HEK293 (cell line): ENCODE results near the gene SLMAP.

ENCODE experiments used
- BCL11B ChIP-seq: fragments of 450-650 bp; formaldehyde crosslinking; IDR thresholded peaks from 2 replicates; pipeline ENCODE4 v1.5.1; 2016; ENCODE audit warnings: low read depth, missing biosample characterization, missing genetic modification characterization
- KLF8 ChIP-seq: fragments of 450-650 bp; formaldehyde crosslinking; IDR thresholded peaks from 2 replicates; pipeline ENCODE4 v1.5.1; 2016; ENCODE audit warnings: missing biosample characterization, missing genetic modification characterization
- REPIN1 ChIP-seq: fragments of 450-650 bp; formaldehyde crosslinking; IDR thresholded peaks from 2 replicates; pipeline ENCODE4 v1.5.1; 2017; ENCODE audit warnings: missing biosample characterization, missing genetic modification characterization, low read depth
- SALL2 ChIP-seq: fragments of 450-650 bp; formaldehyde crosslinking; IDR thresholded peaks from 2 replicates; pipeline ENCODE4 v1.5.0; 2017; ENCODE audit warnings: missing biosample characterization, mild to moderate bottlenecking, missing genetic modification characterization, borderline replicate concordance
- WT1 ChIP-seq: fragments of 450-650 bp; formaldehyde crosslinking; IDR thresholded peaks from 2 replicates; pipeline ENCODE4 v1.5.1; 2016; ENCODE audit warnings: missing biosample characterization, missing genetic modification characterization
- ZFP41 ChIP-seq: fragments of 450-650 bp; formaldehyde crosslinking; IDR thresholded peaks from 2 replicates; pipeline ENCODE4 v1.5.1; 2016; ENCODE audit warnings: missing biosample characterization, missing genetic modification characterization, borderline replicate concordance
- ZNF16 ChIP-seq: fragments of 450-650 bp; formaldehyde crosslinking; IDR thresholded peaks from 2 replicates; pipeline ENCODE4 v1.5.1; 2016; ENCODE audit warnings: low read depth, missing biosample characterization, missing genetic modification characterization
- ZNF19 ChIP-seq: fragments of 450-650 bp; formaldehyde crosslinking; IDR thresholded peaks from 2 replicates; pipeline ENCODE4; 2016; ENCODE audit warnings: missing biosample characterization, missing genetic modification characterization, low read depth
- ZNF266 ChIP-seq: fragments of 450-650 bp; formaldehyde crosslinking; IDR thresholded peaks from 2 replicates; pipeline ENCODE4 v1.5.1; 2016; ENCODE audit warnings: missing biosample characterization, missing genetic modification characterization, low read depth
- ZNF626 ChIP-seq: fragments of 450-650 bp; sonication (Bioruptor Pico); formaldehyde crosslinking; IDR thresholded peaks from 2 replicates; pipeline ENCODE4 v1.5.1; 2018; ENCODE audit warnings: missing biosample characterization, missing genetic modification characterization, inconsistent platforms
- ZNF664 ChIP-seq: fragments of 450-650 bp; formaldehyde crosslinking; IDR thresholded peaks from 2 replicates; pipeline ENCODE4 v1.5.1; 2016; ENCODE audit warnings: missing biosample characterization, missing genetic modification characterization
- ZNF701 ChIP-seq: fragments of 450-650 bp; formaldehyde crosslinking; IDR thresholded peaks from 2 replicates; pipeline ENCODE4 v1.5.1; 2016; ENCODE audit warnings: missing biosample characterization, missing genetic modification characterization
- TF ChIP-seq, protein P1 (sequence below): fragments of 450-650 bp; formaldehyde crosslinking; conservative IDR thresholded peaks from 2 replicates; pipeline ENCODE4 v1.5.1; 2016; ENCODE audit warnings: low read depth, missing biosample characterization, missing genetic modification characterization
- TF ChIP-seq, protein P2 (sequence below): fragments of 450-650 bp; formaldehyde crosslinking; IDR thresholded peaks from 2 replicates; pipeline ENCODE4 v1.5.1; 2017; ENCODE audit warnings: missing biosample characterization, missing genetic modification characterization
- TF ChIP-seq, protein P3 (sequence below): fragments of 450-650 bp; formaldehyde crosslinking; IDR thresholded peaks from 2 replicates; pipeline ENCODE4 v1.5.1; 2016; ENCODE audit warnings: missing biosample characterization, missing genetic modification characterization
- TF ChIP-seq, protein P4 (sequence below): fragments of 450-650 bp; formaldehyde crosslinking; IDR thresholded peaks from 2 replicates; pipeline ENCODE4 v1.5.1; 2017; ENCODE audit warnings: missing biosample characterization, missing genetic modification characterization
- TF ChIP-seq, protein P5 (sequence below): fragments of 450-650 bp; formaldehyde crosslinking; IDR thresholded peaks from 2 replicates; pipeline ENCODE4 v1.5.1; 2016; ENCODE audit warnings: missing biosample characterization, missing genetic modification characterization
- TF ChIP-seq, protein P6 (sequence below): fragments of 450-650 bp; formaldehyde crosslinking; IDR thresholded peaks from 2 replicates; pipeline ENCODE4 v1.5.1; 2016; ENCODE audit warnings: missing biosample characterization, missing genetic modification characterization, borderline replicate concordance

The SLMAP gene

DNA sequence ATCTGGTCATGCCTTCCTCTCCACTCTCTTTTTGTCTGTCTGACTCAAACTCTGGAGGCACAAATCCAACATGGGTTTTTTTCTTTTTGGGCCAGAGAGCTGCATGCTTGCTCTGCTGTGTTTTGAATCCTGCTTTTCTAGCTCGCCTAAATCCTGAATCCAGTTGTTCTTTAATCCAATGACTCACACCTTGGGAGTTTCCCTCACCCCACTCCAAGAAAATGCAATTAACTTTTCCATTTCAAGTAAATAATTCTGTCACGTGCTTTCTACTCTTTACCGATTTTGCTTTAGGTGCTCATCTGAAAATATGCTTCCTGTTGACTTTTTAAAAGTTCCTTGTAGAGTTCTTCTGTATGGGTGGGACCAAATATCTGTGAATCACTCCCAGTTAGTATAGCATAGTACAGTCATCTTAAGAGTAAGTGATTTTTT is 47.6 kb downstream of the SLMAP start (continued):
- no peak for TF ChIP-seq ZFP41 (tag by site-specific recombination)
- no peak for TF ChIP-seq REPIN1 (tag by site-specific recombination)
- TF ChIP-seq, protein P1, sequence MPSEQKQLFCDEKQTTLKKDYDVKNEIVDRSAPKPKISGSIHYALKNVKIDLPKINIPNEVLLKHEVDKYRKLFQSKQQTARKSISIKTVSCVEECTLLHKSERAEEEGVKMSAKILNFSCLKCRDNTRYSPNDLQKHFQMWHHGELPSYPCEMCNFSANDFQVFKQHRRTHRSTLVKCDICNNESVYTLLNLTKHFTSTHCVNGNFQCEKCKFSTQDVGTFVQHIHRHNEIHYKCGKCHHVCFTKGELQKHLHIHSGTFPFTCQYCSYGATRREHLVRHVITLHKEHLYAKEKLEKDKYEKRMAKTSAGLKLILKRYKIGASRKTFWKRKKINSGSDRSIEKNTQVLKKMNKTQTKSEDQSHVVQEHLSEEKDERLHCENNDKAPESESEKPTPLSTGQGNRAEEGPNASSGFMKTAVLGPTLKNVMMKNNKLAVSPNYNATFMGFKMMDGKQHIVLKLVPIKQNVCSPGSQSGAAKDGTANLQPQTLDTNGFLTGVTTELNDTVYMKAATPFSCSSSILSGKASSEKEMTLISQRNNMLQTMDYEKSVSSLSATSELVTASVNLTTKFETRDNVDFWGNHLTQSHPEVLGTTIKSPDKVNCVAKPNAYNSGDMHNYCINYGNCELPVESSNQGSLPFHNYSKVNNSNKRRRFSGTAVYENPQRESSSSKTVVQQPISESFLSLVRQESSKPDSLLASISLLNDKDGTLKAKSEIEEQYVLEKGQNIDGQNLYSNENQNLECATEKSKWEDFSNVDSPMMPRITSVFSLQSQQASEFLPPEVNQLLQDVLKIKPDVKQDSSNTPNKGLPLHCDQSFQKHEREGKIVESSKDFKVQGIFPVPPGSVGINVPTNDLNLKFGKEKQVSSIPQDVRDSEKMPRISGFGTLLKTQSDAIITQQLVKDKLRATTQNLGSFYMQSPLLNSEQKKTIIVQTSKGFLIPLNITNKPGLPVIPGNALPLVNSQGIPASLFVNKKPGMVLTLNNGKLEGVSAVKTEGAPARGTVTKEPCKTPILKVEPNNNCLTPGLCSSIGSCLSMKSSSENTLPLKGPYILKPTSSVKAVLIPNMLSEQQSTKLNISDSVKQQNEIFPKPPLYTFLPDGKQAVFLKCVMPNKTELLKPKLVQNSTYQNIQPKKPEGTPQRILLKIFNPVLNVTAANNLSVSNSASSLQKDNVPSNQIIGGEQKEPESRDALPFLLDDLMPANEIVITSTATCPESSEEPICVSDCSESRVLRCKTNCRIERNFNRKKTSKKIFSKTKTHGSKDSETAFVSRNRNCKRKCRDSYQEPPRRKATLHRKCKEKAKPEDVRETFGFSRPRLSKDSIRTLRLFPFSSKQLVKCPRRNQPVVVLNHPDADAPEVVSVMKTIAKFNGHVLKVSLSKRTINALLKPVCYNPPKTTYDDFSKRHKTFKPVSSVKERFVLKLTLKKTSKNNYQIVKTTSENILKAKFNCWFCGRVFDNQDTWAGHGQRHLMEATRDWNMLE (tag by site-specific recombination), result 0 out of 2 replicates have a peak, but pooled peaks have one; percentile 28
- TF ChIP-seq, protein P2, sequence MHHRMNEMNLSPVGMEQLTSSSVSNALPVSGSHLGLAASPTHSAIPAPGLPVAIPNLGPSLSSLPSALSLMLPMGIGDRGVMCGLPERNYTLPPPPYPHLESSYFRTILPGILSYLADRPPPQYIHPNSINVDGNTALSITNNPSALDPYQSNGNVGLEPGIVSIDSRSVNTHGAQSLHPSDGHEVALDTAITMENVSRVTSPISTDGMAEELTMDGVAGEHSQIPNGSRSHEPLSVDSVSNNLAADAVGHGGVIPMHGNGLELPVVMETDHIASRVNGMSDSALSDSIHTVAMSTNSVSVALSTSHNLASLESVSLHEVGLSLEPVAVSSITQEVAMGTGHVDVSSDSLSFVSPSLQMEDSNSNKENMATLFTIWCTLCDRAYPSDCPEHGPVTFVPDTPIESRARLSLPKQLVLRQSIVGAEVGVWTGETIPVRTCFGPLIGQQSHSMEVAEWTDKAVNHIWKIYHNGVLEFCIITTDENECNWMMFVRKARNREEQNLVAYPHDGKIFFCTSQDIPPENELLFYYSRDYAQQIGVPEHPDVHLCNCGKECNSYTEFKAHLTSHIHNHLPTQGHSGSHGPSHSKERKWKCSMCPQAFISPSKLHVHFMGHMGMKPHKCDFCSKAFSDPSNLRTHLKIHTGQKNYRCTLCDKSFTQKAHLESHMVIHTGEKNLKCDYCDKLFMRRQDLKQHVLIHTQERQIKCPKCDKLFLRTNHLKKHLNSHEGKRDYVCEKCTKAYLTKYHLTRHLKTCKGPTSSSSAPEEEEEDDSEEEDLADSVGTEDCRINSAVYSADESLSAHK (tag by site-specific recombination), result peak; percentile 91
- TF ChIP-seq ZNF626 (tag by site-specific recombination), result no peak
- TF ChIP-seq WT1 (tag by site-specific recombination), result peak; percentile 91
- no peak for TF ChIP-seq ZNF664
- TF ChIP-seq ZNF16 (tag by site-specific recombination), result no peak
- TF ChIP-seq, protein P3, sequence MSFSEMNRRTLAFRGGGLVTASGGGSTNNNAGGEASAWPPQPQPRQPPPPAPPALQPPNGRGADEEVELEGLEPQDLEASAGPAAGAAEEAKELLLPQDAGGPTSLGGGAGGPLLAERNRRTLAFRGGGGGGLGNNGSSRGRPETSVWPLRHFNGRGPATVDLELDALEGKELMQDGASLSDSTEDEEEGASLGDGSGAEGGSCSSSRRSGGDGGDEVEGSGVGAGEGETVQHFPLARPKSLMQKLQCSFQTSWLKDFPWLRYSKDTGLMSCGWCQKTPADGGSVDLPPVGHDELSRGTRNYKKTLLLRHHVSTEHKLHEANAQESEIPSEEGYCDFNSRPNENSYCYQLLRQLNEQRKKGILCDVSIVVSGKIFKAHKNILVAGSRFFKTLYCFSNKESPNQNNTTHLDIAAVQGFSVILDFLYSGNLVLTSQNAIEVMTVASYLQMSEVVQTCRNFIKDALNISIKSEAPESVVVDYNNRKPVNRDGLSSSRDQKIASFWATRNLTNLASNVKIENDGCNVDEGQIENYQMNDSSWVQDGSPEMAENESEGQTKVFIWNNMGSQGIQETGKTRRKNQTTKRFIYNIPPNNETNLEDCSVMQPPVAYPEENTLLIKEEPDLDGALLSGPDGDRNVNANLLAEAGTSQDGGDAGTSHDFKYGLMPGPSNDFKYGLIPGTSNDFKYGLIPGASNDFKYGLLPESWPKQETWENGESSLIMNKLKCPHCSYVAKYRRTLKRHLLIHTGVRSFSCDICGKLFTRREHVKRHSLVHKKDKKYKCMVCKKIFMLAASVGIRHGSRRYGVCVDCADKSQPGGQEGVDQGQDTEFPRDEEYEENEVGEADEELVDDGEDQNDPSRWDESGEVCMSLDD (tag by site-specific recombination), result no peak
- TF ChIP-seq KLF8, result peak; percentile 83
- no peak for TF ChIP-seq ZNF701 (tag by site-specific recombination)
- TF ChIP-seq ZNF266 (tag by site-specific recombination), result no peak
- no peak for TF ChIP-seq SALL2 (tag by site-specific recombination)
- no peak for TF ChIP-seq BCL11B (tag by site-specific recombination)
- TF ChIP-seq ZNF19, result no peak
- TF ChIP-seq, protein P4, sequence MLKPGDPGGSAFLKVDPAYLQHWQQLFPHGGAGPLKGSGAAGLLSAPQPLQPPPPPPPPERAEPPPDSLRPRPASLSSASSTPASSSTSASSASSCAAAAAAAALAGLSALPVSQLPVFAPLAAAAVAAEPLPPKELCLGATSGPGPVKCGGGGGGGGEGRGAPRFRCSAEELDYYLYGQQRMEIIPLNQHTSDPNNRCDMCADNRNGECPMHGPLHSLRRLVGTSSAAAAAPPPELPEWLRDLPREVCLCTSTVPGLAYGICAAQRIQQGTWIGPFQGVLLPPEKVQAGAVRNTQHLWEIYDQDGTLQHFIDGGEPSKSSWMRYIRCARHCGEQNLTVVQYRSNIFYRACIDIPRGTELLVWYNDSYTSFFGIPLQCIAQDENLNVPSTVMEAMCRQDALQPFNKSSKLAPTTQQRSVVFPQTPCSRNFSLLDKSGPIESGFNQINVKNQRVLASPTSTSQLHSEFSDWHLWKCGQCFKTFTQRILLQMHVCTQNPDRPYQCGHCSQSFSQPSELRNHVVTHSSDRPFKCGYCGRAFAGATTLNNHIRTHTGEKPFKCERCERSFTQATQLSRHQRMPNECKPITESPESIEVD, result peak; percentile 89
- TF ChIP-seq, protein P5, sequence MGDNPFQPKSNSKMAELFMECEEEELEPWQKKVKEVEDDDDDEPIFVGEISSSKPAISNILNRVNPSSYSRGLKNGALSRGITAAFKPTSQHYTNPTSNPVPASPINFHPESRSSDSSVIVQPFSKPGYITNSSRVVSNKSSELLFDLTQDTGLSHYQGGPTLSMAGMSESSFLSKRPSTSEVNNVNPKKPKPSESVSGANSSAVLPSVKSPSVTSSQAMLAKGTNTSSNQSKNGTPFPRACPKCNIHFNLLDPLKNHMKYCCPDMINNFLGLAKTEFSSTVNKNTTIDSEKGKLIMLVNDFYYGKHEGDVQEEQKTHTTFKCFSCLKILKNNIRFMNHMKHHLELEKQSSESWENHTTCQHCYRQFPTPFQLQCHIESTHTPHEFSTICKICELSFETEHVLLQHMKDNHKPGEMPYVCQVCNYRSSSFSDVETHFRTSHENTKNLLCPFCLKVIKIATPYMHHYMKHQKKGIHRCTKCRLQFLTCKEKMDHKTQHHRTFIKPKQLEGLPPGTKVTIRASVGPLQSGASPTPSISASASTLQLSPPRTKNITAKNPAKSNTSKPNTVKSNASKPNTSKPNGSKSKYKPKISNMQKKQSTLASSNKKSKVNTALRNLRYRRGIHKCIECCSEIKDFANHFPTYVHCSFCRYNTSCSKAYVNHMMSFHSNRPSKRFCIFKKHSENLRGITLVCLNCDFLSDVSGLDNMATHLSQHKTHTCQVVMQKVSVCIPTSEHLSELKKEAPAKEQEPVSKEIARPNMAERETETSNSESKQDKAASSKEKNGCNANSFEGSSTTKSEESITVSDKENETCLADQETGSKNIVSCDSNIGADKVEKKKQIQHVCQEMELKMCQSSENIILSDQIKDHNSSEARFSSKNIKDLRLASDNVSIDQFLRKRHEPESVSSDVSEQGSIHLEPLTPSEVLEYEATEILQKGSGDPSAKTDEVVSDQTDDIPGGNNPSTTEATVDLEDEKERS (tag by site-specific recombination), result no peak
- TF ChIP-seq, protein P6, sequence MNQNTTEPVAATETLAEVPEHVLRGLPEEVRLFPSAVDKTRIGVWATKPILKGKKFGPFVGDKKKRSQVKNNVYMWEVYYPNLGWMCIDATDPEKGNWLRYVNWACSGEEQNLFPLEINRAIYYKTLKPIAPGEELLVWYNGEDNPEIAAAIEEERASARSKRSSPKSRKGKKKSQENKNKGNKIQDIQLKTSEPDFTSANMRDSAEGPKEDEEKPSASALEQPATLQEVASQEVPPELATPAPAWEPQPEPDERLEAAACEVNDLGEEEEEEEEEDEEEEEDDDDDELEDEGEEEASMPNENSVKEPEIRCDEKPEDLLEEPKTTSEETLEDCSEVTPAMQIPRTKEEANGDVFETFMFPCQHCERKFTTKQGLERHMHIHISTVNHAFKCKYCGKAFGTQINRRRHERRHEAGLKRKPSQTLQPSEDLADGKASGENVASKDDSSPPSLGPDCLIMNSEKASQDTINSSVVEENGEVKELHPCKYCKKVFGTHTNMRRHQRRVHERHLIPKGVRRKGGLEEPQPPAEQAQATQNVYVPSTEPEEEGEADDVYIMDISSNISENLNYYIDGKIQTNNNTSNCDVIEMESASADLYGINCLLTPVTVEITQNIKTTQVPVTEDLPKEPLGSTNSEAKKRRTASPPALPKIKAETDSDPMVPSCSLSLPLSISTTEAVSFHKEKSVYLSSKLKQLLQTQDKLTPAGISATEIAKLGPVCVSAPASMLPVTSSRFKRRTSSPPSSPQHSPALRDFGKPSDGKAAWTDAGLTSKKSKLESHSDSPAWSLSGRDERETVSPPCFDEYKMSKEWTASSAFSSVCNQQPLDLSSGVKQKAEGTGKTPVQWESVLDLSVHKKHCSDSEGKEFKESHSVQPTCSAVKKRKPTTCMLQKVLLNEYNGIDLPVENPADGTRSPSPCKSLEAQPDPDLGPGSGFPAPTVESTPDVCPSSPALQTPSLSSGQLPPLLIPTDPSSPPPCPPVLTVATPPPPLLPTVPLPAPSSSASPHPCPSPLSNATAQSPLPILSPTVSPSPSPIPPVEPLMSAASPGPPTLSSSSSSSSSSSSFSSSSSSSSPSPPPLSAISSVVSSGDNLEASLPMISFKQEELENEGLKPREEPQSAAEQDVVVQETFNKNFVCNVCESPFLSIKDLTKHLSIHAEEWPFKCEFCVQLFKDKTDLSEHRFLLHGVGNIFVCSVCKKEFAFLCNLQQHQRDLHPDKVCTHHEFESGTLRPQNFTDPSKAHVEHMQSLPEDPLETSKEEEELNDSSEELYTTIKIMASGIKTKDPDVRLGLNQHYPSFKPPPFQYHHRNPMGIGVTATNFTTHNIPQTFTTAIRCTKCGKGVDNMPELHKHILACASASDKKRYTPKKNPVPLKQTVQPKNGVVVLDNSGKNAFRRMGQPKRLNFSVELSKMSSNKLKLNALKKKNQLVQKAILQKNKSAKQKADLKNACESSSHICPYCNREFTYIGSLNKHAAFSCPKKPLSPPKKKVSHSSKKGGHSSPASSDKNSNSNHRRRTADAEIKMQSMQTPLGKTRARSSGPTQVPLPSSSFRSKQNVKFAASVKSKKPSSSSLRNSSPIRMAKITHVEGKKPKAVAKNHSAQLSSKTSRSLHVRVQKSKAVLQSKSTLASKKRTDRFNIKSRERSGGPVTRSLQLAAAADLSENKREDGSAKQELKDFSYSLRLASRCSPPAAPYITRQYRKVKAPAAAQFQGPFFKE (tag by site-specific recombination), result no peak
